Breast epithelium (tissue), 3 donors: Measurements from ENCODE around the gene PPP1R1B.

Source experiments
- CTCF ChIP-seq, 3 donors: fragments of 450-650 bp; IDR thresholded peaks; one replicate each; pipeline ENCODE4 v1.5.1; 2016 to 2017; ENCODE audit warnings: antibody characterized with exemption in 3 of 3, mild to moderate bottlenecking in 3 of 3, moderate library complexity in 3 of 3
- POLR2A ChIP-seq: fragments of 450-650 bp; IDR thresholded peaks from one replicate; pipeline ENCODE4 v1.6.1; 2016; ENCODE audit warnings: antibody characterized with exemption, mild to moderate bottlenecking, moderate library complexity

GRCh38 chr17:39605492-39606433 is 21.0 kb upstream of the PPP1R1B start:
- TF ChIP-seq CTCF (IDR thresholded peaks at IDR 0.05) (no peak), POLR2A (no peak)
